Caco-2 (cell line): ENCODE data around the gene MUC6. TPM values are rescaled to one million over a fixed set of nuclear protein-coding genes. Genes with fewer than 3 reads are reported as not detected.

Experiments used
- BruUV-seq: library from RNA; stranded (reverse); fragments of 400-500 nt; replicated peaks from 2 replicates; lab custom pipeline; 2021; lab: Mats Ljungman, UMichigan
- CTCF ChIA-PET: fragments of 300-600 bp; sonication (Branson Sonifier 250); formaldehyde crosslinking; loops from one replicate; lab custom pipeline; 2022; ENCODE audit warnings: antibody characterized with exemption; lab: Charles Lee
- POLR2A ChIA-PET: fragments of 300-600 bp; sonication (Branson Sonifier 250); formaldehyde crosslinking; loops from one replicate; lab custom pipeline; 2022; ENCODE audit warnings: antibody characterized with exemption; lab: Charles Lee
- DNase-seq, 2 experiments: peaks; one replicate each; pipeline versions ENCODE4 v3.0.0 to v3.0.0-alpha.2; 2020 to 2022
- H3K27me3 ChIP-seq: replicated peaks from 2 replicates; pipeline ENCODE4 v1.6.0; 2011; ENCODE audit warnings: low read length; ENCODE audit not compliant: control insufficient read depth, insufficient read depth
- H3K36me3 ChIP-seq: 2 replicates; pipeline ENCODE4 v1.5.1; 2011; ENCODE audit warnings: low read length; ENCODE audit not compliant: control insufficient read depth, insufficient read depth
- H3K4me1 ChIP-seq: fragments of 250-450 bp; sonication (Bioruptor Pico); 2 replicates; pipeline ENCODE4 v1.5.1; 2020; ENCODE audit warnings: mild to moderate bottlenecking
- H3K4me3 ChIP-seq: 2 replicates; pipeline ENCODE4 v1.5.1; 2011; ENCODE audit warnings: low read depth, mild to moderate bottlenecking, control low read depth, low read length
- H3K9me3 ChIP-seq: fragments of 250-450 bp; sonication (Bioruptor Pico); 2 replicates; pipeline ENCODE4 v1.5.1; 2020; ENCODE audit warnings: mild to moderate bottlenecking, moderate library complexity
- H3K27ac Mint-ChIP-seq: one replicate; pipeline ENCODE4 v1.8.0; 2022; ENCODE audit warnings: mixed read lengths; ENCODE audit not compliant: unreplicated experiment
- H3K27me3 Mint-ChIP-seq: one replicate; pipeline ENCODE4 v1.8.0; 2022; ENCODE audit warnings: mixed read lengths; ENCODE audit not compliant: insufficient read depth, unreplicated experiment
- H3K36me3 Mint-ChIP-seq: one replicate; pipeline ENCODE4 v1.8.0; 2022; ENCODE audit warnings: mild to moderate bottlenecking, mixed read lengths; ENCODE audit not compliant: insufficient read depth, unreplicated experiment
- H3K4me1 Mint-ChIP-seq: one replicate; pipeline ENCODE4 v1.8.0; 2022; ENCODE audit warnings: low read depth, mixed read lengths; ENCODE audit not compliant: unreplicated experiment
- H3K4me3 Mint-ChIP-seq: one replicate; pipeline ENCODE4 v1.8.0; 2022; ENCODE audit warnings: mild to moderate bottlenecking, moderate library complexity, mixed read lengths; ENCODE audit not compliant: unreplicated experiment
- H3K9me3 Mint-ChIP-seq: one replicate; pipeline ENCODE4 v1.8.0; 2022; ENCODE audit warnings: mixed read lengths; ENCODE audit not compliant: unreplicated experiment
- intact Hi-C: fragments of 100-400 bp; cut with micrococcal nuclease; formaldehyde crosslinking; loops from one replicate; pipeline ENCODE4 v1.10.0; 2022; ENCODE audit not compliant: unreplicated experiment
- total RNA-seq: library from RNA; stranded (reverse); gene quantifications from 2 replicates; pipeline ENCODE4 v1.2.3, GENCODE V29; 2022
- TF ChIP-seq, protein P1 (sequence below), 2 experiments: fragments of 200-600 bp in 1 of 2; IDR thresholded peaks; 1 replicate in 1 of 2; 2 replicates in 1 of 2; pipeline versions ENCODE4 v1.5.1 to v1.8.0; 2011 to 2022; ENCODE audit warnings: antibody characterized with exemption in 1 of 2, control low read depth in 1 of 2, inconsistent platforms in 1 of 2, low read depth in 1 of 2, low read length in 1 of 2, mild to moderate bottlenecking in 1 of 2, moderate library complexity in 1 of 2; ENCODE audit not compliant: insufficient read depth in 1 of 2, severe bottlenecking in 1 of 2, unreplicated experiment in 1 of 2

Gene MUC6
- total RNA-seq, 1 experiment from 2014 or later: not detected

GRCh38 chr11:1039481-1040427 lies 3.2 kb upstream of the MUC6 start:
- H3K27me3 Mint-ChIP-seq: no peaks in the 10 kb centered on the region
- H3K36me3 Mint-ChIP-seq: peaks cover 5% of the 10 kb centered on the region
- BruUV-seq: no TSS peak
- POLR2A ChIA-PET: no interaction called here
- peaks cover 3% of the 10 kb centered on the region for H3K9me3 Mint-ChIP-seq
- no peak for DNase-seq
- Histone ChIP-seq H3K36me3 (no peaks in the 10 kb centered on the region), H3K4me1 (peaks cover 16% of the 10 kb centered on the region), H3K4me3 (no peak overlapping the region), H3K27me3 (no peaks in the 10 kb centered on the region), H3K9me3 (peaks cover 1% of the 10 kb centered on the region)
- CTCF ChIA-PET: interaction anchor here (0.5 kb wide), 1 partner anchor 122 kb away, joined by 3 read pairs; no protein-coding TSS in a partner anchor
- TF ChIP-seq, protein P1, sequence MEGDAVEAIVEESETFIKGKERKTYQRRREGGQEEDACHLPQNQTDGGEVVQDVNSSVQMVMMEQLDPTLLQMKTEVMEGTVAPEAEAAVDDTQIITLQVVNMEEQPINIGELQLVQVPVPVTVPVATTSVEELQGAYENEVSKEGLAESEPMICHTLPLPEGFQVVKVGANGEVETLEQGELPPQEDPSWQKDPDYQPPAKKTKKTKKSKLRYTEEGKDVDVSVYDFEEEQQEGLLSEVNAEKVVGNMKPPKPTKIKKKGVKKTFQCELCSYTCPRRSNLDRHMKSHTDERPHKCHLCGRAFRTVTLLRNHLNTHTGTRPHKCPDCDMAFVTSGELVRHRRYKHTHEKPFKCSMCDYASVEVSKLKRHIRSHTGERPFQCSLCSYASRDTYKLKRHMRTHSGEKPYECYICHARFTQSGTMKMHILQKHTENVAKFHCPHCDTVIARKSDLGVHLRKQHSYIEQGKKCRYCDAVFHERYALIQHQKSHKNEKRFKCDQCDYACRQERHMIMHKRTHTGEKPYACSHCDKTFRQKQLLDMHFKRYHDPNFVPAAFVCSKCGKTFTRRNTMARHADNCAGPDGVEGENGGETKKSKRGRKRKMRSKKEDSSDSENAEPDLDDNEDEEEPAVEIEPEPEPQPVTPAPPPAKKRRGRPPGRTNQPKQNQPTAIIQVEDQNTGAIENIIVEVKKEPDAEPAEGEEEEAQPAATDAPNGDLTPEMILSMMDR (IDR thresholded peaks at IDR 0.05; ENCODE audit: insufficient read depth in 1 of 2, low read depth in 1 of 2, low read length in 1 of 2, severe bottlenecking in 1 of 2, unreplicated experiment in 1 of 2): no peak
- H3K4me3 Mint-ChIP-seq: no peak overlapping the region
- no peak overlapping the region for H3K27ac Mint-ChIP-seq
- H3K4me1 Mint-ChIP-seq: peaks cover 6% of the 10 kb centered on the region
- intact Hi-C loops: loop anchor here (10.0 kb wide), 1 partner anchor 55 kb away; no protein-coding TSS in a partner anchor

GRCh38 chr11:1038921-1039320 lies 2.4 kb upstream of the MUC6 start:
- Mint-ChIP-seq H3K4me1 (peaks cover 6% of the 10 kb centered on the region), H3K27ac (no peak overlapping the region), H3K4me3 (no peak overlapping the region), H3K36me3 (peaks cover 5% of the 10 kb centered on the region), H3K9me3 (no peaks in the 10 kb centered on the region), H3K27me3 (no peaks in the 10 kb centered on the region)
- POLR2A ChIA-PET: no interaction called here
- DNase-seq: no peak
- CTCF ChIA-PET: interaction anchor here (0.5 kb wide), 1 partner anchor 121 kb away, joined by 3 read pairs; no protein-coding TSS in a partner anchor
- H3K4me3 ChIP-seq: no peak overlapping the region
- intact Hi-C loops: no loop called here
- H3K4me1 ChIP-seq: peaks cover 16% of the 10 kb centered on the region
- no peaks in the 10 kb centered on the region for H3K9me3 ChIP-seq
- no peaks in the 10 kb centered on the region for H3K36me3 ChIP-seq
- TF ChIP-seq, protein P1 (IDR thresholded peaks at IDR 0.05; ENCODE audit: insufficient read depth in 1 of 2, low read depth in 1 of 2, low read length in 1 of 2, severe bottlenecking in 1 of 2, unreplicated experiment in 1 of 2): no peak
- no peaks in the 10 kb centered on the region for H3K27me3 ChIP-seq
- BruUV-seq: no TSS peak

- Histone ChIP-seq H3K4me3 (no peak overlapping the region), H3K4me1 (peaks cover 16% of the 10 kb centered on the region), H3K9me3 (no peaks in the 10 kb centered on the region), H3K36me3 (no peaks in the 10 kb centered on the region), H3K27me3 (no peaks in the 10 kb centered on the region)
- POLR2A ChIA-PET: interaction anchor here (0.6 kb wide), 1 partner anchor 22 kb away, joined by 6 read pairs; no protein-coding TSS in a partner anchor
- Mint-ChIP-seq H3K27me3 (no peaks in the 10 kb centered on the region), H3K9me3 (no peaks in the 10 kb centered on the region), H3K4me1 (peaks cover 6% of the 10 kb centered on the region), H3K27ac (no peak overlapping the region), H3K36me3 (peaks cover 9% of the 10 kb centered on the region), H3K4me3 (no peak overlapping the region)
- intact Hi-C loops: no loop called here
- no TSS peak for BruUV-seq
- CTCF ChIA-PET: interaction anchor here (0.6 kb wide), 2 partner anchors 12 to 197 kb away, joined by 3 read pairs; no protein-coding TSS in a partner anchor
- TF ChIP-seq, protein P1 (IDR thresholded peaks at IDR 0.05; ENCODE audit: insufficient read depth in 1 of 2, low read depth in 1 of 2, low read length in 1 of 2, severe bottlenecking in 1 of 2, unreplicated experiment in 1 of 2): no peak
- no peak for DNase-seq
Observed at GRCh38 chr11:1038361-1038760, 1.8 kb upstream of the MUC6 start.
